Transverse colon (tissue), 4 donors: Measurements from ENCODE around the gene ZBTB16. TPM values are rescaled to one million over a fixed set of nuclear protein-coding genes. Genes with fewer than 3 reads are reported as not detected.
A peak's percentile ranks its signal among the peaks of the same experiment; 100 is the strongest.

Source experiments
- DNase-seq: peaks from one replicate; pipeline ENCODE4 v3.0.0-alpha.2; 2019
- H3K27ac ChIP-seq, 4 donors: fragments of 200-600 bp; sonication (generic); 2 replicates each; pipeline ENCODE4 v1.5.1; 2016 to 2018; ENCODE audit warnings: inconsistent platforms in 4 of 4
- H3K27me3 ChIP-seq: fragments of 200-600 bp; sonication (generic); 2 replicates; pipeline ENCODE4 v1.5.1; 2017; ENCODE audit warnings: inconsistent platforms
- H3K36me3 ChIP-seq, 4 donors: fragments of 200-600 bp; sonication (generic); 2 replicates each; pipeline ENCODE4 v1.5.1; 2017 to 2019; ENCODE audit warnings: inconsistent platforms in 4 of 4
- H3K4me1 ChIP-seq, 4 donors: fragments of 200-600 bp; sonication (generic); 2 replicates each; pipeline ENCODE4 v1.5.1; 2017 to 2020; ENCODE audit warnings: inconsistent platforms in 4 of 4
- H3K4me3 ChIP-seq, 4 donors: fragments of 200-600 bp; sonication (generic); 1 replicate in 1 of 4; 2 replicates in 3 of 4; pipeline versions ENCODE4 v1.5.1 to v1.6.1; 2017 to 2019; ENCODE audit warnings: inconsistent platforms in 4 of 4
- H3K9me3 ChIP-seq, 2 donors: fragments of 200-600 bp; sonication (generic); 2 replicates each; pipeline ENCODE4 v1.5.1; 2017 to 2019; ENCODE audit warnings: inconsistent platforms in 2 of 2
- CTCF ChIP-seq, 5 experiments: fragments of 200-600 bp in 3 of 5; fragments of 450-650 bp in 2 of 5; sonication (generic) in 3 of 5; IDR thresholded peaks; 1 replicate in 2 of 5; 2 replicates in 3 of 5; pipeline ENCODE4 v1.5.1; 2016 to 2017; ENCODE audit warnings: antibody characterized with exemption in 5 of 5, inconsistent platforms in 3 of 5, mild to moderate bottlenecking in 2 of 5, moderate library complexity in 1 of 5
- EP300 ChIP-seq: sonication (generic); formaldehyde crosslinking; IDR thresholded peaks from one replicate; pipeline ENCODE4 v1.6.1; 2017; ENCODE audit warnings: antibody characterized with exemption, low read depth
- POLR2A ChIP-seq: fragments of 450-650 bp; IDR thresholded peaks from one replicate; pipeline ENCODE4 v1.6.1; 2016; ENCODE audit warnings: antibody characterized with exemption, mild to moderate bottlenecking, moderate library complexity
- POLR2AphosphoS5 ChIP-seq, 3 donors: sonication (generic); formaldehyde crosslinking; IDR thresholded peaks; one replicate each; pipeline ENCODE4 v1.6.1; 2016; ENCODE audit warnings: antibody characterized with exemption in 3 of 3
- WGBS, 2 donors: methylation state at CpG; one replicate each; pipeline ENCODE4 v1.1.5; 2018; ENCODE audit warnings: low coverage in 1 of 2; 5-methylcytosine and 5-hydroxymethylcytosine counted together
- in situ Hi-C, 4 donors: fragments of 200-750 bp; cut with MboI; loops; one replicate each; pipeline versions ENCODE4 v1.15.0 to v1.15.1; 2017; ENCODE audit warnings: low sequenced_read_pairs in 3 of 4, low pct_ligation_motif_present in 1 of 4, low pct_unique_long_range_greater_than_20kb in 1 of 4
- intact Hi-C: fragments of 100-400 bp; cut with DNase I; formaldehyde crosslinking; loops from one replicate; pipeline ENCODE4 v1.15.1; 2023; ENCODE audit warnings: low total_unique reads
- total RNA-seq, 4 donors: library from RNA; depleted of rRNA; stranded (reverse); fragments of >200 nt; gene quantifications; one replicate each; pipeline ENCODE4 v1.1.0, GENCODE V29; 2016

Gene ZBTB16
- total RNA-seq, 4 donors from 2014 or later, result 108 to 271 (median 155) TPM

- WGBS, 2 donors, result 92 to 93% methylated on average over 6 to 8 of the region's 8 CpGs
- no peak for DNase-seq
- in situ Hi-C loops, result no loop called here
Observed at GRCh38 chr11:114246321-114247069, 187.0 kb downstream of the ZBTB16 start.

DNA sequence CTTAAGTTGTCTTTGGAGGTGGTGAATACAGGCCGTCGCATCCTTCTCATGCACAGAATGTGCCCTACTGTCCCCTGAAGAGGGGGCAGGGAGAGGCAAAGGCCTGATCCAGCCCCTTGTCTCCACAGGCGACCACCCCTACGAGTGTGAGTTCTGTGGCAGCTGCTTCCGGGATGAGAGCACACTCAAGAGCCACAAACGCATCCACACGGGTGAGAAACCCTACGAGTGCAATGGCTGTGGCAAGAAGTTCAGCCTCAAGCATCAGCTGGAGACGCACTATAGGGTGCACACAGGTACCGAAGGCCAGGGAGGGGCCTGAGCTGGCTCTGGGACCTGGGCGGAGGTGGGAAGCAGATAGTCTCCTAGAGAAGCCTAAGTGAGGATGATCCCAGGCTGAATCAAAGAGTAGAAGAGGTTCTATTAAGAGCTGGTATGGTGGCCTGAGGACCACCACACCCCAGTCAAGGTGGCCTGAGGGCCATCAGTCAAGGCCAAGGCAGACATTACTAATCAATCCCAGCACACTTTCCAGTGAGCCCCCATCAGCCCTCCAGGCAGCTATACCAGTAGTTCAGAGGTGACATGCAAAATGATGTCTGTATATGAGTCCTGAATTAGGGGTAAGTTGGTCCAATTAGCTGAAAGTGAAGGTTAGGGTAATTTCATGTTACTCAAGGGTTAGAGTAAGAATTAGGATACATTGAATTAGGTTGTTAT is 187.7 kb downstream of the ZBTB16 start:
- 92 to 100% methylated on average over 2 to 11 of the region's 11 CpGs for WGBS, 2 donors
- in situ Hi-C loops, result no loop called here
- no peak for DNase-seq

More at GRCh38 chr11:114246321-114247069, 187.0 kb downstream of the ZBTB16 start:
- H3K27ac ChIP-seq, result no peak overlapping the region
- TF ChIP-seq EP300 (no peak), POLR2A (no peak), POLR2AphosphoS5 (IDR thresholded peaks at IDR 0.05) (no peak), CTCF (IDR thresholded peaks at IDR 0.05) (no peak)
- peaks cover 0 to 7% (median 5%) of the 10 kb centered on the region in 4 donors for H3K4me1 ChIP-seq
- no peaks in the 10 kb centered on the region for H3K27me3 ChIP-seq
- H3K9me3 ChIP-seq, result no peaks in the 10 kb centered on the region
- no peak overlapping the region for H3K4me3 ChIP-seq
- peaks cover 0 to 43% (median 22%) of the 10 kb centered on the region in 4 donors for H3K36me3 ChIP-seq
- intact Hi-C loops, result no loop called here

GRCh38 chr11:114250180-114250579 is 190.7 kb downstream of the ZBTB16 start:
- 93 to 100% methylated on average over 3 to 17 of the region's 17 CpGs for WGBS, 2 donors
- in situ Hi-C loops, result loop anchor here in 2 of 4 donors (10.0 to 25.0 kb wide), 3 partner anchors 213 to 363 kb away; partner anchors contain the start of genes HTR3B (in 1 of the 2) and USP28 (in 1 of the 2)
- Histone ChIP-seq H3K27me3 (no peaks in the 10 kb centered on the region), H3K4me3 (no peak overlapping the region), H3K36me3 (peaks cover 0 to 43% (median 20%) of the 10 kb centered on the region in 4 donors), H3K4me1 (peaks cover 0 to 6% (median 0%) of the 10 kb centered on the region in 4 donors), H3K27ac (peak overlapping the region in 1 of 4 donors; percentile 58), H3K9me3 (no peaks in the 10 kb centered on the region)
- DNase-seq, result no peak
- intact Hi-C loops, result loop anchor here (10.0 kb wide), 1 partner anchor 65 kb away; no protein-coding TSS in a partner anchor
- no peak for TF ChIP-seq POLR2AphosphoS5 (IDR thresholded peaks at IDR 0.05)
- TF ChIP-seq EP300, result no peak
- no peak for TF ChIP-seq CTCF (IDR thresholded peaks at IDR 0.05)
- no peak for TF ChIP-seq POLR2A

More for the DNA sequence above, 187.7 kb downstream of the ZBTB16 start:
- Histone ChIP-seq H3K4me3 (no peak overlapping the region), H3K4me1 (peaks cover 0 to 8% (median 5%) of the 10 kb centered on the region in 4 donors), H3K27ac (no peak overlapping the region), H3K9me3 (no peaks in the 10 kb centered on the region), H3K36me3 (peaks cover 0 to 49% (median 24%) of the 10 kb centered on the region in 4 donors), H3K27me3 (no peaks in the 10 kb centered on the region)
- intact Hi-C loops, result no loop called here
- TF ChIP-seq CTCF (IDR thresholded peaks at IDR 0.05) (no peak), POLR2AphosphoS5 (IDR thresholded peaks at IDR 0.05) (no peak), POLR2A (no peak)
